H9 (cell line): ENCODE results near the gene TFF2. TPM values are rescaled to one million over a fixed set of nuclear protein-coding genes. Genes with fewer than 3 reads are reported as not detected.

Source experiments
- DNase-seq: peaks from one replicate; pipeline ENCODE4 v3.0.0-alpha.2; 2017
- H2AFZ ChIP-seq: one replicate; pipeline ENCODE4 v1.6.1; 2013; ENCODE audit warnings: mild to moderate bottlenecking, low read length, control low read depth, moderate library complexity
- H2AK5ac ChIP-seq: 2 replicates; pipeline ENCODE4 v1.6.1; 2013; ENCODE audit warnings: low read length, control low read depth, mixed read lengths; ENCODE audit not compliant: insufficient read length
- H2BK120ac ChIP-seq: one replicate; pipeline ENCODE4 v1.6.1; 2013; ENCODE audit warnings: low read depth, mild to moderate bottlenecking, low read length, control low read depth, inconsistent platforms; ENCODE audit not compliant: poor library complexity, severe bottlenecking
- H2BK12ac ChIP-seq: 2 replicates; pipeline ENCODE4 v1.6.1; 2013; ENCODE audit warnings: low read length, control low read depth, mixed read lengths, low read depth; ENCODE audit not compliant: insufficient read length
- H2BK15ac ChIP-seq: 2 replicates; pipeline ENCODE4 v1.6.1; 2013; ENCODE audit warnings: low read depth, low read length, control low read depth
- H2BK20ac ChIP-seq: one replicate; pipeline ENCODE4 v1.6.1; 2013; ENCODE audit warnings: low read depth, mild to moderate bottlenecking, low read length, control low read depth, inconsistent platforms; ENCODE audit not compliant: poor library complexity, severe bottlenecking
- H2BK5ac ChIP-seq: 2 replicates; pipeline ENCODE4 v1.6.1; 2013; ENCODE audit warnings: low read length, control low read depth, mixed read lengths; ENCODE audit not compliant: insufficient read length
- H3K14ac ChIP-seq: 2 replicates; pipeline ENCODE4 v1.6.1; 2013; ENCODE audit warnings: low read length, control low read depth; ENCODE audit not compliant: insufficient read depth
- H3K18ac ChIP-seq: 2 replicates; pipeline ENCODE4 v1.6.1; 2013; ENCODE audit warnings: low read depth, mild to moderate bottlenecking, mixed read lengths, low read length, control low read depth; ENCODE audit not compliant: insufficient read length
- H3K23ac ChIP-seq: 2 replicates; pipeline ENCODE4 v1.6.1; 2013; ENCODE audit warnings: low read length, control low read depth, mixed read lengths, low read depth; ENCODE audit not compliant: insufficient read length
- H3K23me2 ChIP-seq: 2 replicates; pipeline ENCODE4 v1.6.1; 2013; ENCODE audit warnings: low read depth, mild to moderate bottlenecking, mixed read lengths, low read length, control low read depth; ENCODE audit not compliant: insufficient read length, poor library complexity, severe bottlenecking
- H3K27ac ChIP-seq: 2 replicates; pipeline ENCODE4 v1.5.1; 2013; ENCODE audit warnings: low read length, control low read depth, mixed read lengths, low read depth; ENCODE audit not compliant: insufficient read length
- H3K27me3 ChIP-seq: 2 replicates; pipeline ENCODE4 v1.6.1; 2013; ENCODE audit warnings: low read length, control low read depth, inconsistent platforms; ENCODE audit not compliant: insufficient read depth
- H3K4ac ChIP-seq: 2 replicates; pipeline ENCODE4 v1.6.1; 2013; ENCODE audit warnings: low read depth, mild to moderate bottlenecking, control low read depth, inconsistent platforms, low read length, moderate library complexity
- H3K4me1 ChIP-seq: 2 replicates; pipeline ENCODE4 v1.6.1; 2013; ENCODE audit warnings: low read length, control low read depth, inconsistent platforms; ENCODE audit not compliant: insufficient read depth
- H3K4me2 ChIP-seq: 2 replicates; pipeline ENCODE4 v1.6.1; 2013; ENCODE audit warnings: low read length, control low read depth, mixed read lengths; ENCODE audit not compliant: insufficient read length, insufficient read depth
- H3K56ac ChIP-seq: 2 replicates; pipeline ENCODE4 v1.6.1; 2013; ENCODE audit warnings: low read depth, mild to moderate bottlenecking, mixed read lengths, low read length, control low read depth; ENCODE audit not compliant: insufficient read length
- H3K79me1 ChIP-seq: 2 replicates; pipeline ENCODE4 v1.6.1; 2013; ENCODE audit warnings: low read depth, mild to moderate bottlenecking, moderate library complexity, low read length, control low read depth, inconsistent platforms; ENCODE audit not compliant: insufficient read depth, poor library complexity, severe bottlenecking
- H3K79me2 ChIP-seq: 2 replicates; pipeline ENCODE4 v1.6.1; 2013; ENCODE audit warnings: low read length, control low read depth, inconsistent platforms; ENCODE audit not compliant: insufficient read depth
- H3K9ac ChIP-seq: 2 replicates; pipeline ENCODE4 v1.6.1; 2013; ENCODE audit warnings: low read length, control low read depth, mixed read lengths; ENCODE audit not compliant: insufficient read length; ENCODE audit errors: extremely low read depth
- H3K9me3 ChIP-seq: one replicate; pipeline ENCODE4 v1.6.1; 2013; ENCODE audit warnings: low read depth, low read length, inconsistent platforms; ENCODE audit not compliant: control insufficient read depth
- H3T11ph ChIP-seq: one replicate; pipeline ENCODE4 v1.6.1; 2013; ENCODE audit warnings: mild to moderate bottlenecking, low read length, control low read depth, inconsistent platforms
- H4K20me1 ChIP-seq: one replicate; pipeline ENCODE4 v1.6.1; 2013; ENCODE audit not compliant: control insufficient read depth, insufficient read length, insufficient read depth
- H4K5ac ChIP-seq: 2 replicates; pipeline ENCODE4 v1.6.1; 2013; ENCODE audit warnings: low read depth, mild to moderate bottlenecking, mixed read lengths, low read length, control low read depth; ENCODE audit not compliant: insufficient read length
- H4K8ac ChIP-seq: replicated peaks from 2 replicates; pipeline ENCODE4 v1.6.1; 2013; ENCODE audit warnings: low read length, control low read depth, mixed read lengths, low read depth; ENCODE audit not compliant: insufficient read length
- H4K91ac ChIP-seq: 2 replicates; pipeline ENCODE4 v1.6.1; 2013; ENCODE audit warnings: low read depth, mild to moderate bottlenecking, moderate library complexity, mixed read lengths, low read length, control low read depth; ENCODE audit not compliant: insufficient read length
- H3K27ac Mint-ChIP-seq, 3 experiments: 2 replicates in 2 of 3; 3 replicates in 1 of 3; pipeline ENCODE4 v1.8.0; 2020 to 2021; ENCODE audit warnings: mixed read lengths in 3 of 3, mild to moderate bottlenecking in 1 of 3, moderate library complexity in 1 of 3
- H3K27me3 Mint-ChIP-seq: 2 replicates; pipeline ENCODE4 v1.8.0; 2021; ENCODE audit warnings: low read depth, mild to moderate bottlenecking, moderate library complexity, mixed read lengths
- H3K36me3 Mint-ChIP-seq, 3 experiments: 2 replicates in 2 of 3; 3 replicates in 1 of 3; pipeline ENCODE4 v1.8.0; 2020 to 2021; ENCODE audit warnings: low read depth in 3 of 3, mixed read lengths in 3 of 3; ENCODE audit not compliant: insufficient read depth in 1 of 3
- H3K4me1 Mint-ChIP-seq, 2 experiments: 2 replicates each; pipeline ENCODE4 v1.8.0; 2020; ENCODE audit warnings: mixed read lengths in 2 of 2
- H3K4me3 Mint-ChIP-seq, 2 experiments: 2 replicates in 1 of 2; 3 replicates in 1 of 2; pipeline ENCODE4 v1.8.0; 2020 to 2021; ENCODE audit warnings: mild to moderate bottlenecking in 2 of 2, mixed read lengths in 2 of 2, moderate library complexity in 1 of 2
- H3K9me3 Mint-ChIP-seq, 2 experiments: 2 replicates in 1 of 2; 3 replicates in 1 of 2; pipeline ENCODE4 v1.8.0; 2020; ENCODE audit warnings: mild to moderate bottlenecking in 2 of 2, mixed read lengths in 2 of 2, moderate library complexity in 1 of 2
- WGBS: extraction: QIAGEN DNeasy Blood & Tissue Kit; methylation state at CpG from one replicate; pipeline ENCODE4 v1.1.7; 2013; ENCODE audit warnings: missing lambda C conversion rate, low lambda C conversion rate, mixed read lengths; ENCODE audit not compliant: insufficient read length; ENCODE audit errors: extremely low coverage; 5-methylcytosine and 5-hydroxymethylcytosine counted together
- total RNA-seq: library from RNA; stranded (reverse); gene quantifications from 2 replicates; pipeline ENCODE4 v1.2.1, GENCODE V29; 2021
- TF ChIP-seq, protein P1 (sequence below): fragments of 200-600 bp; sonication (generic); conservative IDR thresholded peaks from 3 replicates; pipeline ENCODE4 v1.8.0; 2021; ENCODE audit warnings: antibody characterized with exemption, mild to moderate bottlenecking

Gene TFF2
- total RNA-seq, 1 experiment from 2014 or later = not detected

DNA sequence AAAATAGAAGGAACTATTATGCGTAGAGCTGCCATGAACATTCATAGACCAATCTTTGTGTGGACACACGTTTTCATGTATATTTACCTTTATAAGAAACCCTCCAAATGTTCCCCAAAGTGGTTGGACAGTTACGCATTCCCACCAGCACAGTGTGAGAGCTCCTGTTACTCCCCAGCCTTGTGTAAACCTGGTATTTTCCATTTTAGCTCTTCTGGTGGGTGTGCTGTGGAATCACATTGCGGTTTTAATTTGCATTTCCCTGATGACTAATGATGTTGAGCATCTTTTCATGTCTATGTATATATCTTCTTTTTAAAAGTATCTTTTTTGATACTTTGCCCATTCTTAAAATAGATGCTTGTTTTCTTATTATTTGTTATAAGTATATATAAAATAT, 49.7 kb upstream of the TFF2 start:
- Histone ChIP-seq H3K9me3 (no peaks in the 10 kb centered on the region), H2BK15ac (no peak overlapping the region), H3T11ph (no peak overlapping the region), H2BK120ac (no peak overlapping the region), H4K91ac (no peak overlapping the region), H2AFZ (no peak overlapping the region), H3K4ac (no peak overlapping the region), H2BK5ac (no peak overlapping the region), H2BK20ac (no peak overlapping the region), H4K5ac (no peak overlapping the region), H3K23ac (no peak overlapping the region), H3K79me1 (no peaks in the 10 kb centered on the region), H2BK12ac (no peak overlapping the region), H3K4me1 (no peaks in the 10 kb centered on the region), H2AK5ac (no peak overlapping the region), H4K8ac (no peak overlapping the region), H3K27me3 (no peaks in the 10 kb centered on the region), H3K23me2 (no peaks in the 10 kb centered on the region), H3K9ac (no peak overlapping the region), H3K56ac (no peak overlapping the region), H4K20me1 (no peaks in the 10 kb centered on the region), H3K4me2 (no peak overlapping the region), H3K18ac (no peak overlapping the region), H3K79me2 (no peaks in the 10 kb centered on the region), H3K14ac (no peak overlapping the region), H3K27ac (no peak overlapping the region)
- Mint-ChIP-seq H3K4me3 (no peak overlapping the region), H3K9me3 (no peaks in the 10 kb centered on the region), H3K36me3 (no peaks in the 10 kb centered on the region), H3K27me3 (peaks cover 3% of the 10 kb centered on the region), H3K27ac (no peak overlapping the region), H3K4me1 (peaks cover 19 to 21% of the 10 kb centered on the region in 2 experiments)
- no peak for DNase-seq
- TF ChIP-seq, protein P1, sequence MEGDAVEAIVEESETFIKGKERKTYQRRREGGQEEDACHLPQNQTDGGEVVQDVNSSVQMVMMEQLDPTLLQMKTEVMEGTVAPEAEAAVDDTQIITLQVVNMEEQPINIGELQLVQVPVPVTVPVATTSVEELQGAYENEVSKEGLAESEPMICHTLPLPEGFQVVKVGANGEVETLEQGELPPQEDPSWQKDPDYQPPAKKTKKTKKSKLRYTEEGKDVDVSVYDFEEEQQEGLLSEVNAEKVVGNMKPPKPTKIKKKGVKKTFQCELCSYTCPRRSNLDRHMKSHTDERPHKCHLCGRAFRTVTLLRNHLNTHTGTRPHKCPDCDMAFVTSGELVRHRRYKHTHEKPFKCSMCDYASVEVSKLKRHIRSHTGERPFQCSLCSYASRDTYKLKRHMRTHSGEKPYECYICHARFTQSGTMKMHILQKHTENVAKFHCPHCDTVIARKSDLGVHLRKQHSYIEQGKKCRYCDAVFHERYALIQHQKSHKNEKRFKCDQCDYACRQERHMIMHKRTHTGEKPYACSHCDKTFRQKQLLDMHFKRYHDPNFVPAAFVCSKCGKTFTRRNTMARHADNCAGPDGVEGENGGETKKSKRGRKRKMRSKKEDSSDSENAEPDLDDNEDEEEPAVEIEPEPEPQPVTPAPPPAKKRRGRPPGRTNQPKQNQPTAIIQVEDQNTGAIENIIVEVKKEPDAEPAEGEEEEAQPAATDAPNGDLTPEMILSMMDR = no peak
- WGBS = no CpG with 5 or more reads among the region's 4 CpGs
